Activated CD4-positive, CD25-positive, alpha-beta regulatory T cell treated with anti-CD3 and anti-CD28 coated beads, Interleukin-2, amount 50 U/mL, for 16 hours (primary cell): ENCODE data around the gene CRADD.
"Not testable (repeated sequence)": the region's sequence is repeated elsewhere in the genome, so short reads cannot be mapped to it uniquely, and the experiment has no call there.

Experiments
- DNase-seq: peaks from one replicate; pipeline ENCODE4 v3.0.0-alpha.2; 2020; ENCODE audit warnings: low read depth, low spot score

CRADD gene

DNA sequence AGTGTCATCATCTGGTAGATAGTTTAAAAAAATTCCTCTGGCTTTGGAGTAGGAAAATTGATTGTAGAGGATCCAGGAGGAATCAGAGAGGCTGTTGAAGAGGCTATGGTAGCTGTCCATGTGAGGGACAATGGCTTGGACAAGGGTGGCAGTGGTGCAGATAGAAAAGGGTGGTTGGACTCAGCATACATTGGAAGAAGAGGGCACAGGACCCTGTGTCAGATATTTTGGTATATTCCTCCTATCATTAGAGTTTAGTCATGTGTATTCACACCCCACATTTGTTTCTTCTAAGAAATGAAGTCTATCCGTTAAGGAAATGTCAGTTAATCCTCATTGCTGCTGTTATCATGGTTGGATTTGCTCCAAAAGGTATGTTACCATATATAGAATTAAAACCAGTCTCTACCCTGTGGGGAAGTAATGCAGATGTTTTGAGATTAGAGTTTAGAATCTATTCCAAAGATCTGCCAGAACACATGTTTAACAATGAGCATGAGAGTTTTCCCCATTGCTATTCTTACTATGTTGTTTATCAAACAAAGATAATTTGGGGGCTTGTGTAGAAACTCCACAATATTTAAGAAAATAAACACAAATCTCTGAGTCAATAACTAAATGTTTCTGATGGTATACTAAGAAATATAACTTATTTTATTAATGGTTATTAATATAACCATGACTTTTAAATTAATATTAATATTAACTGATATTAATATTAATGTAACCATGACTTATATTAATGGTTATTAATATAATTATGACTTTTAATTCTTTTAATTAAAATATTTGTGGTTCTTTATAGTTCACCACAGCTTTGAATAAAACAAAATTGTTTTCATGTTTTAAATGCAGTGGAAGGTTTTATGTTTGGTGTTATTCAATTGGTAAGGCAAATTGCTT is 80.9 kb downstream of the CRADD start:
- no peak for DNase-seq

DNA sequence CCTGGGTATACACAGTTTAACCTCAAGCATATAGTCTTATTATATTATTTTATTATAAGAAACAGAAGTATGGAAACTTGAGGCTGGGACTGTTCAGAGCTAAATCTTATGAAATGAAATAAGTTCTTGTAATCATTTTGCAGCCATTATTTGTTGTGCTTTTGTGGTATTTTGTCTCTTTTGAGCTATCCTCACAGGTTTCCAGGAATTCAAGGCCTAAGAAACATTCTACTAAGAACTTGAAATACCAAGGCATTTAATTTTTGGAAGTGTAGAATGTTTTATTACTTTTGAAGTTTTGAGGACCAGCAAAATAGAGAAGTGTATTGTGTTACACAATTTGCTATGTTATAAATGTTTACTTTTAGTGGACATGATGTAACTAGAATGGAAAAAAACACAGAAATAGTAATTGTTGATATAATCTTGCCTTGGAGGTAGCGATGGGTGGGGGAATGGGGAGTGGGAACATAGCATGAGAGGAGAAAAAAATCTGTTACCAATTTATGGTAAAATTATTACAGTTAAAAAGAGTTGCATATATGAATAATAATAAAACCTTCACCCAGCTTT is 81.7 kb downstream of the CRADD start:
- no peak for DNase-seq

DNA sequence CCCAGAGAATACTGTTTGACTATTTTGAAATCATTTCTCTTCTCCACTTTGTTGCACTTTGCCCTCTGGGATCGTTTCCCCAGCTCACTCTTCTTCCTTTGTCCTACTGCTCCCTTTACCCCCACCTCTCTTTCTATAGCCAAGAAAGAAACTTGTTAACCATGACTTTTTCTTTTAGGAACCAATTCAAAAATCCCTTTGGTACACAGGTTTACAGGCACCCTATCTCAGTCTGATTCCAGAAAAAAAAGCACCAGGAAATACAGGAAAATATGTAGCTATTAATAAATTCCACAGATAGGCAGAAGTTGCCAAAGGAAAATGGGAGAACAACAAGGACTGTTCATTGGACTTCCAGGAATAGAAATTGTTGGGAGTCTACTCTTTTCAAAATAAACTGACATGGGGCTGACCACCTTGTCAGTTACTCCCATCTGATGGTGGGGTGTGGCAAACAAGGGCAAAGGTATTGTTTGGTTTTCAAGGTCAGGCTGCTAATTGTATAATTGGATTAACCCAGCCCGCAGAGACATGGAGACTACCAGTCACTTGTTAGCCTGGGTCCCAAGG is 82.4 kb downstream of the CRADD start:
- DNase-seq = no peak

DNA sequence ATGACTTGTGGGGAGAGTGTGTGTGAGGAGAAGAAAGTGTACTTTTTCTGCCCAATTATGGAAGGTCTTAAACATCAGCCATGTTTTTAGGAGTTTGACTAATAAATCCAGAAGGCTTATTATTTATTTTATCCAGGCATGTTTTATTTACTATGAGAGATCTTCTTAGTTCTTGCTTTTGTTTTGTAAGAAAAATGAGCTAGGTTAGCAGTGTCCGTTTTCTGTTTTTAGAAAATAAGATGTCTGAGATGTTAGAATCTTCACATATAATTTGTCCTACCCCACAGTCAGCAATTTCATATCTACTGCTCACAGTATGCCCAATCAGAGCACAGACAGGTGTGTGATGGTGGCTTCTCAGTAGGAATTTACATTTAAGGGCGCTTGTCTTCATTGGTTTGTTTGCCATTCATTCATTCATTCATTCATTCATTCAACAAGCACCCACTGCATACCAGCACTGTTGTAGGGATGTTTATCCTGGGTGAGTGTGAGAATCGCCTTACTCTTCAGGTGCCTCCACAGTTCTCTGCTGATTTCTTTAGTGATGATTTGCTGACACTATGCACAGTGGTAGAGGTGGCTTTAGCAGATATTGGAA is 83.2 kb downstream of the CRADD start:
- DNase-seq = no peak

DNA sequence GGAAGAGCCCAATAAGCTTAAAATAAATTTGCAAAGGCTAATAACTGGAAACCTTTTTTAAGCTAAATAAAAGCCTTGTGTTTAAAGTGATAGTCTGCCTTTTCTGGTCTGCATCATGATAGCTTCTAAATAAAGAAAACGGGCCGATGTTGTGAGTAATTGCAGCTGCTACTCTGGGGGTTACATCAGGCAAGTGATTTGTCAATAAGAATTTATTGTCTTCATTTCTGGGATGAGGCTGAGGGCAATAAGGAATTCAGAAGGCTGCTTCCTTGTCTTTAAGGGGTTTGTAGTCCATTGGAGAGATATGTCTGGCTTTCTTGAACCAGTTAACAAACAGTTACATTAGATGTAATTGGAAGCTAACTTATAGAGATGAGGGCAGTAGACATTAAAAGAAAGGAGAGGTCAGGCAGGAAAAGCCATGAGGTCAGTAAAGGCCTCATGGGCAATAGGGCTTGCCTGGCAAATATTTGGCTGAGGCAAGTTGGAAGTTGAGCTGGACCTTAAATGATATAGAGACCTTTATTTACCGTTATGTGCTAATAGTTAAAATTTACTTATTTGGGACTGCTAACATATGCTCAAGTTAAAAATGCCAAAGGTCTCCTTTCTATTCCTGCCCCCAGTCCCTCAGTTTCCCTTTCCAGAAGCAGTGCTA is 85.0 kb downstream of the CRADD start:
- DNase-seq = no peak

DNA sequence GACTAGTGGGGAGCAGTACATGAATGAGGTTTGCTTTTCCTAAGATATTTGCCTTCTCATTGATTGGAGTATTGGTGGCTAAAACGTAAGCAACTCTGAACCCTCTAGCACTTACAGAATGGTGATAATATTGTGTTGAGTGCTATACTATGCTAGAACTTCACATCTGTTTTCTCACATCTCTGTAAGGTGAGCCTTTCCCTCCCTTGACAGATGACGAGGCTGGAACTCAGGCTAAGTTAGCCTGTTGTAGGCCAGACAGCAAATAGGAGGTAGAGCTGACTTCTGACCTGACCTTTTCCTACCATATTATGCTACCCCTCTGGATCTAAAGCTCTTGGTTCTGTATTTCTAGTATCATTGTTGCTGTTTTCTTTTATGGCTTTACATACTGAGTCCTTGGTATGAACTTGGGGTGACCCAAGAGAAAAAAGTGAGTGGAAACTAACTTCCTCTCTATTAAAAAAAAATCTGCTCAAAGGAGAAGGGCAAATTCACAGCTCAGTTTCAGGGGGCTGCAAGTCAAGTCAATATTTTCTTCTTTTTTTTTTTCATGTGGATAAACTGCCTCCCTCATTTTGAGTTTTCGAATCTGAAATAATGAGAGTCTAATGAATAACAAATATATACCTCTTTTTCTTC is 85.9 kb downstream of the CRADD start:
- no peak for DNase-seq

DNA sequence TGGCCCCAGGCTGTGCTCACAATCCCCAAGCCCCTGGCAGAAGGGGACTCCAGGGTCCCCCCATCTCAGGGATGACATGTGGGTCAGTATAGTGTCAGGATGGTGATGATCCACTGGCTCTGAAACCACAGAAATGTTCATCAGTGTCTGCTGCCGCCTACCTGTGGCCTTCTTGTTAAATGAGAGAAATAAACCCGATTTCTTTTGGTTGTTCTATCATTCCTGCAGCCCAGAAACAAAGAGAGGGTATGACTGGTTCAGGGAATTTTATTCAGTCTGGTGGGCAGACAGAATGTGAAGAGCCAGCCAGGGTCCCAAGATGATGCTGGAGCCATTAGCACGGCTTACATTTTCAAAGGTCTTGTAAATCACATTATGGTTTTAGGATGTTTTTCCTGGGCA is 86.6 kb downstream of the CRADD start:
- DNase-seq = no peak

DNA sequence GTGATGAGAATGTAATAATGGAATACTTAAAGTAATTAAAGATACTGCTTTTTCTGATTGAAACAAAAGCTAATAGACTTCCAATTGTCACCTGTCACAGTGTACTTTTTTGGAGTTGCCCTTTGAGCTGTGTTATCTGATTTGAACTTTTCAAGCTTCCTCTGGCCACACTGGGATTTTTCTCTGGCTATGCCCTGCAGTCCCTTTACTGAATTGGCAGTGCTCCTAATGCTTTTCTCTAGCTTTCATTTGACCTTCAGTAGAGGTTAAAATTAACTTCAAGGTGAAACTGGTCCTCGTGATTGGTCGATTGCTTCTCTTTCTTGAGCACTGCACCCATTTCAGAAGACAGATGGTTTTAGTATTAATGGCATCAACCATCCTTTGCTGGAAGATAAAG is 89.2 kb downstream of the CRADD start:
- DNase-seq = no peak

DNA sequence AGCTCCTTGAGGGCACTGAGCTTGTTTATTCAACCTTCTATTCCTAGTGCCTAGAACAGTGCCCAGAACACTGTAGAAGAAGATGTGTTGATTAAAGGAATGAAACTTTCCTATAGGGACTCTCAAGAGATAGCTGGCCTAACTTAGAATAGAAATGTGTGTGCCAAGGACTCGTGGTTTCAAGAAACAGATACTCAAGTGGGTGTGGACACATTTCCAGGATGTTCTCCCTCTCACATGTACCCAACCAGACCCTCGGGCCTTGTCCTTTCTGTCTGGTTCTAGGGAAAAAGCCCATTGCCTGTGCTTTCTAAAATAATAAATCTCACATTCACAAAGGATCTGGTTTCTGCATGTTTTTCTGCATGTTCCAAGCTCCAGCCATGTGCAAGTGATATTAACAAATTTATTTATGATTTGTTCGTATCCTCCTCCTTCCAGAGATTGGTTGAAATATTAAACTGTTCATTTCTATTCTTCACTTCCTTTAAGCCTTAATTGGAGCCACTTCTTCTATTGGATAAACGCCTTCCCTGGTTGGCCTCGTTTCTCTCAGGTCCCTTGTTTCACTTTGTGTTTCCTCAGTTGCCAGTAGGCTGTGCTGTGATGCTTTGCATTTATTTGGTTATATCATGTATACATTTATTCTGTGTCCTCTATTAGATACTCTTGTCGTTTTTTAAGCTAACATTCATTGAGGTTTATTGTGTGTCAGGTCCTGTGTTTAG is 89.8 kb downstream of the CRADD start:
- DNase-seq = no peak

DNA sequence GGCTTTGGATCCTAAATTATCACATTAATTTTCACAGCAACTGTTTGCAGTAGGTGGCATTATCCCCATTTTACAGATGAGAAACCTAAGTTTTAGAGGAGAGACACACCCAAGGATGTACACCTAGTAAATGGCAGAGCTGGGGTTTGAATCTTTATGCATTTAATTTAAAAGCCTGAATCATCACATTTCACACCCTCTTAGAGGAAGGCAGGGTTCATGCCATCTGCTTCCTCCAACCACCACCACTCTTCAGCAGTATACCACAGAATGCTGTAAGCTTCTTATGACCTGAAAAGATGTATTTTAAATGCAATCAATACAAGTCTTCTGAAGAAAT is 90.3 kb downstream of the CRADD start:
- DNase-seq = no peak

DNA sequence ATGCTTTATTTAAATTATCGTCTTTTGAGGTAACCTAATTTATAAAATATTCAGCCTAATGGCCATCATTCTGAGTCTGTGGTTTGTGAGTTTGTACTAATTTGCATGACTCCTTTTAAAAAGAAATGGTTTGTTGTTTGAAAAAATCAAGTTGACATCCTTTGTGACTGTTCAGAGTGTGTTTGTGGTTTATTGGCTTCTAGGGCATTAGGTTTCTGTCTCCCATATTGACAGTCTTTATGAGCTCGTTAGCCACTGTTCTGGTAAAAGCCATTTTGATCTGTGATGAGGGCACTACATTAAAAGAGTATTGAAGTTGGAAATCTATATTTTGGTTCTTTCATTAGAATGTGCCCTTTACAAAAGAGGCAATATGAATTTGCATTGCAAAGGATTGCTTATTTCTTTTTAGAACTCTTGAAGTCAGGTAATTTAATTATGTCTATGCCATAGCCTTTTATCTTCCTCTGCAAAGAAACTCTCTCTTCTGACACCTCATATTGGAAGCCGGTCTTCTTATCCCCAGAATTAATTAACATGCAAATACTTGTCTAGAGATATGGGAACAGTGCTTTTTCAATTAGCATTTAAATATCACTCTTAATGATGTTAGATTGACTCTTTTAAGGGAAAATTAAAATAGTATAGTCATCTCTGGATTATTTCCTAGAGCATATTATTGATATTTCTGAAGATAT is 95.0 kb downstream of the CRADD start:
- DNase-seq = no peak

DNA sequence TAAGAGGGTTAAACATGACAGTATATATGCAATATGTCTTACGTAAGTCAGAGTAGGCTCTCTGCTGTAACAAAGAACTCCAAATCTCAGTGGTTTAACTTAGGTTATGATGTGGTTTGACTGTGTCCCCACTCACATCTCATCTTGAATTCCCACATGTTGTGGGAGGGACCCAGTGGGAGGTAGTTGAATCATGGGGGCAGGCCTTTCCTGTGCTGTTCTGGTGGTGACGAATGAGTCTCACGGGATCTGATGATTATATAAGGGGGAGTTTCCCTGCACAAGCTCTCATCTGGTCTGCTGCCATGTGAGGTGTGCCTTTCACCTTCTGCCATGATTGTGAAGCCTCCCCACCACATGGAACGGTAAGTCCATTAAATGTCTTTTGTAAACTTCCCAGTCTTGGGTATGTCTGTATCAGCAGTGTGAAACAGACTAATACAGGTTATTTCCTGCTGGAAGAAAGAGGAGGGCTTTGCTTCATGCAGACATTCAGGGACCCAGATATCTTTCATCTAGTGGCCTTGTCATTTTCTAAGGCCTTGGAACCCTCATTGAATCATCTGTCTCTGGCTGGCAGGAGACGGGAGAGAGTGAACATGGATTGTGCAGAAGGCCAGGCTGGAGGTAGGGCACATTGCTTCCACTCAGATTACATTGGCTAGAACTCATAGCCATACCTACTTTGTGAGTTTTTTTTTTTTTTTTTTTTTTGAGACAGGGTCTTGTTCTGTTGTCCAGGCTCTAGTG is 96.1 kb downstream of the CRADD start:
- DNase-seq = peak; percentile 38

DNA sequence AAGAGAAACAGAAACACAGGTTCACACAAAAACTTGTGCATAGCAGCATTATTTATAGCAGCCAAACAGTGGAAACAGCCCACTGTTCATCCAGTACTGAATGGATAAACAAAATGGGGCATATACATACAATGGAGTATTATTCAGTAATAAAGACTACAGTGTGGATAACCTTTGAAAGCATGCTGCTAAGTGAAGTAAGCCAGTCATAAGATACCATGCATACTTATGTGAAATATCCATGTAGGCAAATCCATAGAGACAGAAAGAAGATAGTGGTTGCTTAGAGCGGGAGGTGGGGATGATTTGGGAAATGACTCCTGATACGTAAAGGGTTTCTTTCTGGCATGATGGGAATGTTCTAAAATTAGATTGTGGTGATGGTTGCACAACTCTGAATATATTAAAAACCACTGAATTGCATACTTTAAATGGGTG is 99.4 kb downstream of the CRADD start:
- DNase-seq = no peak

DNA sequence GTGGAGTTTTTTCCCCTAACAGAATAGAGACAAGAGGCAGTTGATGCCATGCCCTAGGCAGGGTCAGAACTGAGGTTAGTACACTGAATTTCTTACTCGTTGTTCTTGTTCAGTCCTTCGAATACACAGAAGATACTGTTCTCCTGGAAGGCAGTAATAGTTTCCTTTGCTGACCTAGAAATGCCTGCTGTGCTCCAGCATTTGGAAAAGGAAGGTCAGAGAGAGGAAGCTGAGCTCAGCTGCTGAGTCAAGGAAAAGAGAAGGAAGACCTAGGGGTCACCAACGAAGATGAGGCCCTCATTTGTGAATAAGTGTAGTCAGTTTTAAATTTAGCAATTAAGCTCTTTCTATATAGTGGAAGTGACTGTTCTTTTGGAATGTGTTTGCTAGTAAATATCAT is 100.1 kb downstream of the CRADD start:
- no peak for DNase-seq

DNA sequence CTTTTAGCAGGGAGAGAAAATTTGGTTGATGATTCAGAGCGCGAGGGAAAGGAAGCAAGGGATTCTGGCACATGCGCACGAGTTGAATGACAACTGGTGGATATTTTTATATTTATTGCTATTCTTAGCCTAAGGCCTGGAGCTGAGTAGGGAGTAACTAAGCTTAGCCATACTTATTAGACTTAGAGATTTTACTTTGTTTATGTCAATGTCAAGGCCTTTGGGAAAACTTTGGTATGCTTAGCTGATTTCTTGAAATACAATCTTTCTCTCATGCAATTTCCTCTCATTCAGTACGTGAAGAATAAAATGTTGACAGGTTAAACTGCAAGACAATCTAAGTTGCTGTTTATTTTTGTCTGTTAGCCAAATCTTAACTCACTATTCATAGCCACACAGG is 101.1 kb downstream of the CRADD start:
- DNase-seq = no peak

DNA sequence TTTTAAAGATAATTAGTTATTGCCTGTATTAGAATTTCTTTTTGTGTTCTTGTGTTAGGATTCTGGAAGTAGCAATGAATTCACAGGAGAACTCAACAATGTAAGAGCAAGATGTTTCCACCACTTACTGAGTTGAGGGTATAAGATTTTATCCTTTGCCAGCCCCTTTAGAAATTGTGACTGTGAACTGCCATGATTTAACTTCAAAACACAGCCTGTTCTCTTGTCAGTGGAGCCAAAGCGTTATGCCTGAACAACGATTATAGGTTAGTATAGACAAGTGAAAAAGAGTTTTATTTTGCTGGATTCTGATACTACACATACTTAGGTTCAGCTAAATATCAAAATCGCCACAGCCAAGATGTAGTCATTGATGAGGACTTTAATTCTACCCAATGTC is 101.6 kb downstream of the CRADD start:
- no peak for DNase-seq

DNA sequence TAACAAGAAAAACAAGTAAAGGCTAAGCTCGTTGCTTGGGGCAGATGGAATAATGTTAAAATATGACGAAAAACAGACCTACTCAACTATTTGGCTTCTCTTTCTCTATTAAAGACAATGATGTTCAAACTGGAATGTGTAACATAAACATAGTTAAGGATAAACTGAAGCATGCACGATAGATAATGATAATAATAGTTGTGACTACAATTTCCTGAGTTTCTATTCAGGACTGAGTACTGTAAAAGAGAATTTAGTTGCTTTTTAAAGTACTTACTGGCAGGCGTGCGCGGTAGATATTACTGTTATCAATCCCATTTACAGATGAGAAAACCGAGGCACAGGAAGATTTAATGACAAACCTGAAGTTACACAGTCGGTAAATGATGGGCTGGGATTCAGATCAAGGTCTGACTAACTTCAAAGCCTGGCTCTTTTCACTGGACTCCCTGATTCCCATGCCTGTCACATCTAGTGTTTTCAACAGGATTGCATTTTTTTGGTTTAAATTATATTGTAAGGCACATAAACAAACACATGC is 103.0 kb downstream of the CRADD start:
- no peak for DNase-seq

DNA sequence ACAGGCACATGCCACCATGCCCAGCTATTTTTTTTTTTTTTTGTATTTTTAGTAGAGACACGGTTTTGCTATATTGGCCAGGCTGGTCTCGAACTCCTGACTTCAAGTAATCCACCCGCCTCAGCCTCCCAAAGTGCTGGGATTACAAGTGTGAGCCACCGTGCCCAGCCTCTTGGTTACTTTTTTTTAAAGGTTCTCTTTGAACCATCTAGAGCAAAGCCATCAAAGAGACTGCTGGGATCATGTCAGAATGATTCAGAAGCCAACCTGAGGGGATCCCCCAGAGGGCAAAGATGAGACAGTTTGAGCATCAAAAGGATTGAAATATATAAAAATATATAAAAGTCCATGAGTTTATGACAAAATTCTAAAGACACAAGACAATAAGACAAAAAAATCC is 103.7 kb downstream of the CRADD start:
- peak; percentile 7 for DNase-seq

DNA sequence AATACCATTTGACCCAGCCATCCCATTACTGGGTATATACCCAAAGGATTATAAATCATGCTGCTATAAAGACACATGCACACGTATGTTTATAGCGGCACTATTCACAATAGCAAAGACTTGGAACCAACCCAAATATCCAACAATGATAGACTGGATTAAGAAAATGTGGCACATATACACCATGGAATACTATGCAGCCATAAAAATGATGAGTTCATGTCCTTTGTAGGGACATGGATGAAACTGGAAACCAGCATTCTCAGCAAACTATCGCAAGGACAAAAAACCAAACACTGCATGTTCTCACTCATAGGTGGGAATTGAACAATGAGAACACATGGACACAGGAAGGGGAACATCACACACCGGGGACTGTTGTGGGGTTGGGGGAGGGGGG is 104.8 kb downstream of the CRADD start:
- DNase-seq = not testable (repeated sequence)
